SK-N-SH (cell line): ENCODE data around the gene ORC1. TPM values are rescaled to one million over a fixed set of nuclear protein-coding genes. Genes with fewer than 3 reads are reported as not detected.

ENCODE experiments used
- CTCF ChIA-PET: fragments of 300-600, 350-600 bp; formaldehyde crosslinking; extraction: SDS; loops from one replicate; lab custom pipeline; 2021; lab: Yijun Ruan, JAX
- POLR2A ChIA-PET: fragments of 350-600 bp; sonication (Branson Sonifier 250); formaldehyde crosslinking; extraction: SDS; loops from one replicate; lab custom pipeline; 2020; ENCODE audit warnings: antibody characterized with exemption, inconsistent platforms; lab: Yijun Ruan, JAX
- DNase-seq: peaks from one replicate; pipeline ENCODE4 v3.0.0; 2012
- H2AFZ ChIP-seq: fragments of 200-600 bp; sonication (generic); 2 replicates; pipeline ENCODE4 v1.8.1; 2016; ENCODE audit warnings: antibody characterized with exemption, mild to moderate bottlenecking, low read depth
- H3F3A ChIP-seq: fragments of 200-600 bp; sonication (generic); replicated peaks from 2 replicates; pipeline ENCODE3; 2016; ENCODE audit warnings: antibody characterized with exemption, mild to moderate bottlenecking; ENCODE audit not compliant: insufficient read depth
- H3K27ac ChIP-seq, 2 experiments: fragments of 200-500 bp in 1 of 2; fragments of 200-600 bp in 1 of 2; sonication (Bioruptor generic) in 1 of 2; sonication (generic), shearing (Covaris generic) in 1 of 2; 2 replicates each; pipeline versions ENCODE4 v1.5.1 to v1.6.1; 2014 to 2016; ENCODE audit warnings: low read depth in 2 of 2, inconsistent platforms in 1 of 2, low read length in 1 of 2, mild to moderate bottlenecking in 1 of 2, mixed read lengths in 1 of 2
- H3K27me3 ChIP-seq: fragments of 200-600 bp; sonication (generic), shearing (Covaris generic); 2 replicates; pipeline ENCODE4 v1.6.1; 2016; ENCODE audit warnings: mixed run types; ENCODE audit not compliant: insufficient read depth
- H3K36me3 ChIP-seq, 2 experiments: fragments of 200-500 bp in 1 of 2; fragments of 200-600 bp in 1 of 2; sonication (Bioruptor generic) in 1 of 2; sonication (generic) in 1 of 2; replicated peaks in 1 of 2; 2 replicates each; pipeline versions ENCODE3 to v1.5.1; 2014 to 2016; ENCODE audit warnings: low read length in 1 of 2, mild to moderate bottlenecking in 1 of 2; ENCODE audit not compliant: insufficient read depth in 2 of 2, control insufficient read depth in 1 of 2
- H3K4me1 ChIP-seq, 2 experiments: fragments of 200-500 bp in 1 of 2; fragments of 200-600 bp in 1 of 2; sonication (Bioruptor generic) in 1 of 2; sonication (generic), shearing (Covaris generic) in 1 of 2; 2 replicates each; pipeline versions ENCODE4 v1.5.1 to v1.6.1; 2014 to 2016; ENCODE audit warnings: low read depth in 1 of 2, low read length in 1 of 2, mixed run types in 1 of 2; ENCODE audit not compliant: insufficient read depth in 2 of 2, control insufficient read depth in 1 of 2
- H3K4me2 ChIP-seq: fragments of 200-600 bp; sonication (generic), shearing (Covaris generic); 2 replicates; pipeline ENCODE4 v1.6.1; 2017; ENCODE audit warnings: mixed run types
- H3K4me3 ChIP-seq, 2 experiments: fragments of 200-500 bp in 1 of 2; fragments of 200-600 bp in 1 of 2; sonication (Bioruptor generic) in 1 of 2; sonication (generic), shearing (Covaris generic) in 1 of 2; 2 replicates each; pipeline versions ENCODE4 v1.5.1 to v1.8.1; 2014 to 2016; ENCODE audit warnings: low read depth in 2 of 2, inconsistent platforms in 1 of 2, low read length in 1 of 2, mild to moderate bottlenecking in 1 of 2, mixed read lengths in 1 of 2, moderate library complexity in 1 of 2
- H3K79me2 ChIP-seq: fragments of 200-600 bp; sonication (generic); 2 replicates; pipeline ENCODE4 v1.8.1; 2017; ENCODE audit warnings: mild to moderate bottlenecking; ENCODE audit not compliant: insufficient read depth
- H3K9ac ChIP-seq: fragments of 200-600 bp; sonication (generic); 2 replicates; pipeline ENCODE4 v1.6.1; 2017; ENCODE audit warnings: mixed run types
- H3K9me2 ChIP-seq: fragments of 200-600 bp; sonication (generic); 2 replicates; pipeline ENCODE4 v1.6.1; 2017; ENCODE audit warnings: mixed run types
- H3K9me3 ChIP-seq: fragments of 200-600 bp; sonication (generic); 2 replicates; pipeline ENCODE4 v1.6.1; 2017; ENCODE audit warnings: mixed run types, mild to moderate bottlenecking, moderate library complexity
- H4K20me1 ChIP-seq: fragments of 200-600 bp; sonication (generic); 2 replicates; pipeline ENCODE4 v1.6.1; 2017; ENCODE audit warnings: mild to moderate bottlenecking, mixed run types; ENCODE audit not compliant: insufficient read depth
- CHD2 ChIP-seq: fragments of 150-350 bp; IDR thresholded peaks from 2 replicates; pipeline ENCODE4 v1.6.1; 2018; ENCODE audit warnings: low read length; ENCODE audit not compliant: partially characterized antibody
- ELF1 ChIP-seq: IDR thresholded peaks from 2 replicates; pipeline ENCODE4 v1.4.0; 2012
- FOXJ3 ChIP-seq: sonication (generic); formaldehyde crosslinking; IDR thresholded peaks from 2 replicates; pipeline ENCODE4 v1.5.1; 2020; ENCODE audit warnings: mild to moderate bottlenecking, missing genetic modification reagents
- GABPA ChIP-seq: IDR thresholded peaks from 2 replicates; pipeline ENCODE4 v1.4.0; 2012; ENCODE audit warnings: low read depth, mild to moderate bottlenecking
- GATA2 ChIP-seq: sonication (generic); formaldehyde crosslinking; IDR thresholded peaks from 2 replicates; pipeline ENCODE4 v1.5.0; 2020; ENCODE audit warnings: mild to moderate bottlenecking, missing genetic modification reagents
- JUND ChIP-seq: IDR thresholded peaks from 2 replicates; pipeline ENCODE4 v1.4.0; 2012
- MXI1 ChIP-seq: IDR thresholded peaks from 2 replicates; pipeline ENCODE4 v1.6.1; 2012; ENCODE audit warnings: mild to moderate bottlenecking, low read depth, low read length, improper control_type of control experiment
- NFIC ChIP-seq: IDR thresholded peaks from 2 replicates; pipeline ENCODE4 v1.4.0; 2012; ENCODE audit warnings: borderline replicate concordance
- RCOR1 ChIP-seq: fragments of 150-350 bp; IDR thresholded peaks from 2 replicates; pipeline ENCODE4 v1.6.1; 2017; ENCODE audit warnings: antibody characterized with exemption, low read length
- RFX5 ChIP-seq: IDR thresholded peaks from 2 replicates; pipeline ENCODE4 v1.6.1; 2012; ENCODE audit warnings: mild to moderate bottlenecking, improper control_type of control experiment, low read length
- RXRA ChIP-seq: IDR thresholded peaks from 2 replicates; pipeline ENCODE4 v1.4.0; 2012; ENCODE audit warnings: low read depth, mild to moderate bottlenecking, borderline replicate concordance
- SMC3 ChIP-seq: IDR thresholded peaks from 2 replicates; pipeline ENCODE4 v1.6.1; 2012; ENCODE audit warnings: low read depth, low read length, improper control_type of control experiment
- TAF1 ChIP-seq: IDR thresholded peaks from 2 replicates; pipeline ENCODE4 v1.6.1; 2012; ENCODE audit warnings: low read depth, mild to moderate bottlenecking, low read length, moderate library complexity, borderline replicate concordance
- TEAD4 ChIP-seq: IDR thresholded peaks from 2 replicates; pipeline ENCODE4 v1.4.0; 2012; ENCODE audit warnings: mild to moderate bottlenecking, borderline replicate concordance; ENCODE audit not compliant: insufficient read depth
- YY1 ChIP-seq: IDR thresholded peaks from 2 replicates; pipeline ENCODE4 v1.4.0; 2012; ENCODE audit warnings: low read depth, mild to moderate bottlenecking
- WGBS: methylation state at CpG from one replicate; pipeline ENCODE4 v1.1.6; 2017; ENCODE audit warnings: low lambda C conversion rate; 5-methylcytosine and 5-hydroxymethylcytosine counted together
- polyA plus RNA-seq, 3 experiments: library from polyadenylated mRNA; depleted of rRNA; stranded (reverse); fragments of >200 nt; gene quantifications; 2 replicates each; pipeline ENCODE4 v1.2.3, GENCODE V29; 2012
- TF ChIP-seq, protein P1 (sequence below): IDR thresholded peaks from 2 replicates; pipeline ENCODE4 v1.6.1; 2012; ENCODE audit warnings: mild to moderate bottlenecking, low read depth, low read length, moderate library complexity
- TF ChIP-seq, protein P2 (sequence below): IDR thresholded peaks from 2 replicates; pipeline ENCODE4 v1.4.0; 2012; ENCODE audit warnings: low read depth, borderline replicate concordance
- TF ChIP-seq, protein P3 (sequence below): fragments of 150-350 bp; IDR thresholded peaks from 2 replicates; pipeline ENCODE4 v1.6.1; 2016; ENCODE audit warnings: mild to moderate bottlenecking, low read depth, low read length

ORC1 gene
- polyA plus RNA-seq, 1 of the 3 experiments (the other 2 are of a cell fraction): 5.2 TPM

DNA sequence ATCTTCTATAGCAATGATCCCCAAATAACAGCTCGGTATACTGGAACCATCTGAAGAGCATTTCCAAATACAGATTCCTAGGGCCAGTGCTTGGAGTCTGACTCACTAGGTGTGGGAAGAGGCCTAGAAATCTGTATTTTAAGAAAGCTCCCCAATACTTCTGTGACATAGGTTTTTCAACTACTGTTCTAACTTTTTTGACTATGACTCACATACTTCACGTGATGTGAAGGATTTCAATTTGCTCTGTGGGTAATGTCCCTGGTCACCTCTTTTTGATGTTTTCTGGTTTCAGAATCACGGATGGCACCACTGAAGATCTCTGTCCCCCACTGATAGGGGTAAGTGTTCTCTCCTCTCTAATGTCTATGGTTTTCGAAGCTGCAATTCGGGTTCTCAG lies 11.0 kb downstream of the ORC1 start:
- no peak for TF ChIP-seq CHD2
- no peak for TF ChIP-seq YY1
- TF ChIP-seq RCOR1: no peak
- TF ChIP-seq TEAD4: no peak
- TF ChIP-seq FOXJ3 (CRISPR knock-in tag): no peak
- TF ChIP-seq, protein P1, sequence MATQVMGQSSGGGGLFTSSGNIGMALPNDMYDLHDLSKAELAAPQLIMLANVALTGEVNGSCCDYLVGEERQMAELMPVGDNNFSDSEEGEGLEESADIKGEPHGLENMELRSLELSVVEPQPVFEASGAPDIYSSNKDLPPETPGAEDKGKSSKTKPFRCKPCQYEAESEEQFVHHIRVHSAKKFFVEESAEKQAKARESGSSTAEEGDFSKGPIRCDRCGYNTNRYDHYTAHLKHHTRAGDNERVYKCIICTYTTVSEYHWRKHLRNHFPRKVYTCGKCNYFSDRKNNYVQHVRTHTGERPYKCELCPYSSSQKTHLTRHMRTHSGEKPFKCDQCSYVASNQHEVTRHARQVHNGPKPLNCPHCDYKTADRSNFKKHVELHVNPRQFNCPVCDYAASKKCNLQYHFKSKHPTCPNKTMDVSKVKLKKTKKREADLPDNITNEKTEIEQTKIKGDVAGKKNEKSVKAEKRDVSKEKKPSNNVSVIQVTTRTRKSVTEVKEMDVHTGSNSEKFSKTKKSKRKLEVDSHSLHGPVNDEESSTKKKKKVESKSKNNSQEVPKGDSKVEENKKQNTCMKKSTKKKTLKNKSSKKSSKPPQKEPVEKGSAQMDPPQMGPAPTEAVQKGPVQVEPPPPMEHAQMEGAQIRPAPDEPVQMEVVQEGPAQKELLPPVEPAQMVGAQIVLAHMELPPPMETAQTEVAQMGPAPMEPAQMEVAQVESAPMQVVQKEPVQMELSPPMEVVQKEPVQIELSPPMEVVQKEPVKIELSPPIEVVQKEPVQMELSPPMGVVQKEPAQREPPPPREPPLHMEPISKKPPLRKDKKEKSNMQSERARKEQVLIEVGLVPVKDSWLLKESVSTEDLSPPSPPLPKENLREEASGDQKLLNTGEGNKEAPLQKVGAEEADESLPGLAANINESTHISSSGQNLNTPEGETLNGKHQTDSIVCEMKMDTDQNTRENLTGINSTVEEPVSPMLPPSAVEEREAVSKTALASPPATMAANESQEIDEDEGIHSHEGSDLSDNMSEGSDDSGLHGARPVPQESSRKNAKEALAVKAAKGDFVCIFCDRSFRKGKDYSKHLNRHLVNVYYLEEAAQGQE: no peak
- no peak for TF ChIP-seq JUND
- TF ChIP-seq, protein P2, sequence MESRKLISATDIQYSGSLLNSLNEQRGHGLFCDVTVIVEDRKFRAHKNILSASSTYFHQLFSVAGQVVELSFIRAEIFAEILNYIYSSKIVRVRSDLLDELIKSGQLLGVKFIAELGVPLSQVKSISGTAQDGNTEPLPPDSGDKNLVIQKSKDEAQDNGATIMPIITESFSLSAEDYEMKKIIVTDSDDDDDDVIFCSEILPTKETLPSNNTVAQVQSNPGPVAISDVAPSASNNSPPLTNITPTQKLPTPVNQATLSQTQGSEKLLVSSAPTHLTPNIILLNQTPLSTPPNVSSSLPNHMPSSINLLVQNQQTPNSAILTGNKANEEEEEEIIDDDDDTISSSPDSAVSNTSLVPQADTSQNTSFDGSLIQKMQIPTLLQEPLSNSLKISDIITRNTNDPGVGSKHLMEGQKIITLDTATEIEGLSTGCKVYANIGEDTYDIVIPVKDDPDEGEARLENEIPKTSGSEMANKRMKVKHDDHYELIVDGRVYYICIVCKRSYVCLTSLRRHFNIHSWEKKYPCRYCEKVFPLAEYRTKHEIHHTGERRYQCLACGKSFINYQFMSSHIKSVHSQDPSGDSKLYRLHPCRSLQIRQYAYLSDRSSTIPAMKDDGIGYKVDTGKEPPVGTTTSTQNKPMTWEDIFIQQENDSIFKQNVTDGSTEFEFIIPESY: no peak
- TF ChIP-seq TAF1: no peak
- TF ChIP-seq SMC3: no peak
- TF ChIP-seq RFX5: no peak
- no peak for TF ChIP-seq MXI1
- no peak for TF ChIP-seq GABPA
- TF ChIP-seq ELF1: no peak
- no peak for TF ChIP-seq RXRA
- TF ChIP-seq, protein P3, sequence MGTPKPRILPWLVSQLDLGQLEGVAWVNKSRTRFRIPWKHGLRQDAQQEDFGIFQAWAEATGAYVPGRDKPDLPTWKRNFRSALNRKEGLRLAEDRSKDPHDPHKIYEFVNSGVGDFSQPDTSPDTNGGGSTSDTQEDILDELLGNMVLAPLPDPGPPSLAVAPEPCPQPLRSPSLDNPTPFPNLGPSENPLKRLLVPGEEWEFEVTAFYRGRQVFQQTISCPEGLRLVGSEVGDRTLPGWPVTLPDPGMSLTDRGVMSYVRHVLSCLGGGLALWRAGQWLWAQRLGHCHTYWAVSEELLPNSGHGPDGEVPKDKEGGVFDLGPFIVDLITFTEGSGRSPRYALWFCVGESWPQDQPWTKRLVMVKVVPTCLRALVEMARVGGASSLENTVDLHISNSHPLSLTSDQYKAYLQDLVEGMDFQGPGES: no peak
- TF ChIP-seq NFIC: no peak
- TF ChIP-seq GATA2 (CRISPR knock-in tag): no peak
- H4K20me1 ChIP-seq: no peaks in the 10 kb centered on the region
- no peaks in the 10 kb centered on the region for H3K4me1 ChIP-seq
- H3K36me3 ChIP-seq: peaks cover 8 to 25% of the 10 kb centered on the region in 2 experiments
- no peak overlapping the region for H2AFZ ChIP-seq
- H3K9ac ChIP-seq: no peak overlapping the region
- no peak overlapping the region for H3K27ac ChIP-seq
- ChIA-PET POLR2A (no interaction called here), CTCF (interaction anchor here (1.3 kb wide), 1 partner anchor 25 kb away, joined by 3 read pairs; no protein-coding TSS in a partner anchor)
- H3K9me3 ChIP-seq: no peaks in the 10 kb centered on the region
- no peaks in the 10 kb centered on the region for H3K9me2 ChIP-seq
- no peak overlapping the region for H3K4me3 ChIP-seq
- DNase-seq: no peak
- 89% methylated on average over 5 of the region's 5 CpGs for WGBS
- H3K4me2 ChIP-seq: no peak overlapping the region
- H3K27me3 ChIP-seq: no peaks in the 10 kb centered on the region
- no peaks in the 10 kb centered on the region for H3F3A ChIP-seq
- peaks cover 5% of the 10 kb centered on the region; the same call in 1 of the 2 replicates for H3K79me2 ChIP-seq
